Body of pancreas (tissue), 4 donors: ENCODE measurements around the gene PACS1. TPM values are rescaled to one million over a fixed set of nuclear protein-coding genes. Genes with fewer than 3 reads are reported as not detected.
A peak's percentile ranks its signal among the peaks of the same experiment; 100 is the strongest.

Source experiments
- ATAC-seq: fragments of 150-250 bp; one replicate; pipeline ENCODE4 v1.9.1; 2016
- DNase-seq, 4 donors: peaks; one replicate each; pipeline ENCODE4 v3.0.0-alpha.2; 2019
- H3K27ac ChIP-seq, 4 donors: fragments of 200-600 bp; sonication (generic); 1 replicate in 3 of 4; 2 replicates in 1 of 4; pipeline versions ENCODE4 v1.5.1 to v1.6.1; 2016 to 2019; ENCODE audit warnings: mild to moderate bottlenecking in 1 of 4, mixed read lengths in 1 of 4, moderate library complexity in 1 of 4
- H3K27me3 ChIP-seq, 2 donors: fragments of 200-600 bp; sonication (generic); one replicate each; pipeline ENCODE4 v1.6.0; 2016; ENCODE audit warnings: mild to moderate bottlenecking in 1 of 2
- H3K36me3 ChIP-seq, 2 donors: fragments of 200-600 bp; sonication (generic); replicated peaks in 1 of 2; 2 replicates each; pipeline ENCODE4 v1.5.1; 2016; ENCODE audit warnings: low read depth in 2 of 2; ENCODE audit not compliant: insufficient read depth in 1 of 2
- H3K4me1 ChIP-seq: fragments of 200-600 bp; sonication (generic); one replicate; pipeline ENCODE4 v1.6.0; 2016
- H3K4me3 ChIP-seq, 2 donors: fragments of 200-600 bp; sonication (generic); 1 replicate in 1 of 2; 2 replicates in 1 of 2; pipeline ENCODE4 v1.5.1; 2016 to 2019
- H3K9me3 ChIP-seq, 3 donors: fragments of 200-600 bp; sonication (generic); 1 replicate in 2 of 3; 2 replicates in 1 of 3; pipeline ENCODE4 v1.5.1; 2016
- POLR2A ChIP-seq, 3 donors: fragments of 450-650 bp; IDR thresholded peaks; one replicate each; pipeline ENCODE4 v1.6.1; 2016; ENCODE audit warnings: antibody characterized with exemption in 3 of 3, mild to moderate bottlenecking in 2 of 3
- WGBS, 2 donors: methylation state at CpG; one replicate each; pipeline ENCODE4 v1.1.5; 2017; 5-methylcytosine and 5-hydroxymethylcytosine counted together
- intact Hi-C: fragments of 100-400 bp; cut with DNase I; formaldehyde crosslinking; loops from one replicate; pipeline ENCODE4 v1.15.1; 2023
- total RNA-seq, 2 donors: library from RNA; depleted of rRNA; stranded (reverse); fragments of >200 nt; gene quantifications; one replicate each; pipeline ENCODE4 v1.1.0, GENCODE V29; 2016
- TF ChIP-seq, protein P1 (sequence below), 7 experiments: fragments of 450-650 bp in 4 of 7; fragments of 200-600 bp in 3 of 7; sonication (generic) in 3 of 7; IDR thresholded peaks; one replicate each; pipeline ENCODE4 v1.5.1; 2016 to 2019; ENCODE audit warnings: antibody characterized with exemption in 7 of 7

PACS1 gene
- total RNA-seq, 2 donors from 2014 or later, result 17.5 to 19.7 TPM

DNA sequence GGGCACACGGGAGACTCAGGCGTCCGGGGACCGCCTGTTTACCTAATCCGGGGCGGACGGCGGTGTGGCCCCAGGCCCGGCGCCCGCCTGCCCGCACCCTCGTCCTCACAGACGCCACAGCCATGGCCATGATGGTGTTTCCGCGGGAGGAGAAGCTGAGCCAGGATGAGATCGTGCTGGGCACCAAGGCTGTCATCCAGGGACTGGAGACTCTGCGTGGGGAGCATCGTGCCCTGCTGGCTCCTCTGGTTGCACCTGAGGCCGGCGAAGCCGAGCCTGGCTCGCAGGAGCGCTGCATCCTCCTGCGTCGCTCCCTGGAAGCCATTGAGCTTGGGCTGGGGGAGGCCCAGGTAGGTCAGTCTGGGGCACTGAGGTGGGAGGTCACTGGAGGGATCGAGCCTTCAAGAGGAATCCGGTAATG, 188.4 kb downstream of the PACS1 start:
- Histone ChIP-seq H3K27me3 (no peaks in the 10 kb centered on the region), H3K9me3 (no peaks in the 10 kb centered on the region), H3K36me3 (peaks cover 0 to 6% of the 10 kb centered on the region in 2 donors), H3K4me3 (peak overlapping the region; percentile 89 to 100), H3K4me1 (peaks cover 14% of the 10 kb centered on the region), H3K27ac (peak overlapping the region; percentile 13 to 73 (median 71))
- ATAC-seq (peak; percentile 1), DNase-seq (no peak)
- TF ChIP-seq, protein P1, sequence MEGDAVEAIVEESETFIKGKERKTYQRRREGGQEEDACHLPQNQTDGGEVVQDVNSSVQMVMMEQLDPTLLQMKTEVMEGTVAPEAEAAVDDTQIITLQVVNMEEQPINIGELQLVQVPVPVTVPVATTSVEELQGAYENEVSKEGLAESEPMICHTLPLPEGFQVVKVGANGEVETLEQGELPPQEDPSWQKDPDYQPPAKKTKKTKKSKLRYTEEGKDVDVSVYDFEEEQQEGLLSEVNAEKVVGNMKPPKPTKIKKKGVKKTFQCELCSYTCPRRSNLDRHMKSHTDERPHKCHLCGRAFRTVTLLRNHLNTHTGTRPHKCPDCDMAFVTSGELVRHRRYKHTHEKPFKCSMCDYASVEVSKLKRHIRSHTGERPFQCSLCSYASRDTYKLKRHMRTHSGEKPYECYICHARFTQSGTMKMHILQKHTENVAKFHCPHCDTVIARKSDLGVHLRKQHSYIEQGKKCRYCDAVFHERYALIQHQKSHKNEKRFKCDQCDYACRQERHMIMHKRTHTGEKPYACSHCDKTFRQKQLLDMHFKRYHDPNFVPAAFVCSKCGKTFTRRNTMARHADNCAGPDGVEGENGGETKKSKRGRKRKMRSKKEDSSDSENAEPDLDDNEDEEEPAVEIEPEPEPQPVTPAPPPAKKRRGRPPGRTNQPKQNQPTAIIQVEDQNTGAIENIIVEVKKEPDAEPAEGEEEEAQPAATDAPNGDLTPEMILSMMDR (IDR thresholded peaks at IDR 0.05), result peak in 1 of 7 experiments; percentile 19
- no peak for TF ChIP-seq POLR2A (IDR thresholded peaks at IDR 0.05)
- WGBS, 2 donors, result 0 to 3% methylated on average over 1 to 28 of the region's 28 CpGs
- intact Hi-C loops, result no loop called here

DNA sequence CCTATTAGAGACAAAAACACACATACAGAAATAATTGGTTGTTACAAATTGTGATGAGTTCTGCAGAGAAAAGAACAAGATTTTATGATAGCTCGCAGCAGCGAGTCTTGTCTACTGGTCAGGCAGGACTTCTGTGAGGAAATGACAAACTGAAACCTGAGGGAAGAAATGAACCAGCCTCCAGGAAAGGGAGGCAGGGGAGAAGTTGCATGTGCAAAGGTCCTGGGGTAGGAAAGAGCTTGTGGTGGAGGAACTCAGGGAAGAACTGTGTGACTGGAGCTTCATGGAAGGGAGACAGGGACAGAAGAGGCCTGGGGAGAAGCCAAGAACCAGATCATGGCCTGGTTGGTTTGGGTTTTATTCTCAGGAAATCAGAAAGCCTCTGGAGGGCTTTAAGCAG, 189.2 kb downstream of the PACS1 start:
- no peaks in the 10 kb centered on the region for H3K27me3 ChIP-seq
- no peak overlapping the region for H3K27ac ChIP-seq
- no peak overlapping the region for H3K4me3 ChIP-seq
- WGBS, 2 donors, result 96% methylated on average over 2 of the region's 2 CpGs
- TF ChIP-seq POLR2A (IDR thresholded peaks at IDR 0.05), result no peak
- TF ChIP-seq, protein P1 (IDR thresholded peaks at IDR 0.05), result no peak
- peaks cover 0 to 6% of the 10 kb centered on the region in 2 donors for H3K36me3 ChIP-seq
- DNase-seq (no peak), ATAC-seq (no peak)
- intact Hi-C loops, result no loop called here
- H3K4me1 ChIP-seq, result peaks cover 14% of the 10 kb centered on the region
- H3K9me3 ChIP-seq, result no peaks in the 10 kb centered on the region

DNA sequence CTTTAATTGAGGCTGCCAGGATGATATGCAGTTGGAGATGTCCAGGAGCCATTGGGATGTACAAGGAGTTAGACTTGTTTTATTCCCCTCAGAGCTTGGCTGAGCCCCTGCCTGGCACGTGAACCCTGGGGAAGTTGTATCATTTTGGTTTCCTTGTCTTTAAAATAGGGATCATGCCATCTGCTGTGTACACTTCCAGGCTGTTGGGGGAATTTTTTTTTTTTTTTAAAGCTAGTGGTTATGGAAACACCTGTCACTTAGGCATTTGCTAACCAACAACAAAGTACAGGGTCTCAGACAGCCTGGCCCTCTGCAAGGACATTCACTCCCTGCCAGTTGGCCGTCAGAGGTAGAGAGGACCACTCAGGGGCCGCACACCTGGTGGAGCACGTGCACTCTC, 189.9 kb downstream of the PACS1 start:
- DNase-seq (no peak), ATAC-seq (no peak)
- H3K27me3 ChIP-seq, result no peaks in the 10 kb centered on the region
- no peaks in the 10 kb centered on the region for H3K9me3 ChIP-seq
- TF ChIP-seq, protein P1 (IDR thresholded peaks at IDR 0.05), result no peak
- no peak for TF ChIP-seq POLR2A (IDR thresholded peaks at IDR 0.05)
- peaks cover 0 to 7% of the 10 kb centered on the region in 2 donors for H3K36me3 ChIP-seq
- intact Hi-C loops, result loop anchor here (5.0 kb wide), 1 partner anchor 38 kb away; no protein-coding TSS in a partner anchor
- WGBS, 2 donors, result 88 to 95% methylated on average over 4 of the region's 4 CpGs
- H3K27ac ChIP-seq, result no peak overlapping the region
- peaks cover 14% of the 10 kb centered on the region for H3K4me1 ChIP-seq
- H3K4me3 ChIP-seq, result no peak overlapping the region

DNA sequence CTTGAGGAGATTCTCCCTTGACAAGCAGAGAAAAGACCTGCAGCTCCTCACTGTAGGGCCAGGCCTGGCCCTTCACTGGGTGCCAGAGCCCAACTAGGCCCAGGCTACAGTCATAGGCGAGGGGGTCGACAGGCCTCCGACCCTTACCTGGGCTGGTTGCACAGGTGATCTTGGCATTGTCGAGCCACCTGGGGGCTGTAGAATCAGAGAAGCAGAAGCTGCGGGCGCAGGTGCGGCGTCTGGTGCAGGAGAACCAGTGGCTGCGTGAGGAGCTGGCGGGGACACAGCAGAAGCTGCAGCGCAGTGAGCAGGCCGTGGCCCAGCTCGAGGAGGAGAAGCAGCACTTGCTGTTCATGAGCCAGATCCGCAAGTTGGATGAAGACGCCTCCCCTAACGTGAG, 191.5 kb downstream of the PACS1 start:
- intact Hi-C loops, result loop anchor here (5.0 kb wide), 1 partner anchor 39 kb away; no protein-coding TSS in a partner anchor
- H3K4me3 ChIP-seq, result no peak overlapping the region
- no peak overlapping the region for H3K27ac ChIP-seq
- no peaks in the 10 kb centered on the region for H3K9me3 ChIP-seq
- no peaks in the 10 kb centered on the region for H3K27me3 ChIP-seq
- H3K36me3 ChIP-seq, result peaks cover 0 to 7% of the 10 kb centered on the region in 2 donors
- no peak for ATAC-seq
- TF ChIP-seq, protein P1 (IDR thresholded peaks at IDR 0.05), result no peak
- no peak for TF ChIP-seq POLR2A (IDR thresholded peaks at IDR 0.05)
- 94% methylated on average over 13 to 16 of the region's 16 CpGs for WGBS, 2 donors
- no peak for DNase-seq
- peaks cover 14% of the 10 kb centered on the region for H3K4me1 ChIP-seq

DNA sequence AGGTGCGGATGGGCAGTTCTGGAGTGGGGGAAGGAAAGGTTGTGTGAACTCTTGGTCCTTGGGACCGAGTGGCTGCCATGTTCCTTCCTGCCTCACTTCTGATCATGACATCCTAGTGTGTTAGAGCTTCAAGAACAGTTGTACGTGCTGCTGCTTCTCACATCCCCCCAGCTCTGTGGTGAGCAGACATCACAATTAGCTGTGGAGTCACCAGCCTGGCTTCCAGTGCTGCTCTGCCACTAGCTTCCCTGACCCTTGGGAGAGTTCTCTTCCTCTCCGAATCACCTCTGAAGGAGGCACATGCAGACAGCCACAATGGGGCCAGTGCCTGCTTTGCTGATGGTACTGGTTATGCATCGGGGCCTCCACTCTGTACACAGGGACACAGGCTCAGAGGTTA, 192.1 kb downstream of the PACS1 start:
- TF ChIP-seq, protein P1 (IDR thresholded peaks at IDR 0.05), result no peak
- TF ChIP-seq POLR2A (IDR thresholded peaks at IDR 0.05), result no peak
- H3K4me3 ChIP-seq, result no peak overlapping the region
- H3K4me1 ChIP-seq, result peaks cover 14% of the 10 kb centered on the region
- ATAC-seq, result no peak
- no peaks in the 10 kb centered on the region for H3K27me3 ChIP-seq
- no peaks in the 10 kb centered on the region for H3K9me3 ChIP-seq
- WGBS, 2 donors, result 89 to 100% methylated on average over 3 to 5 of the region's 5 CpGs
- no peak for DNase-seq
- peaks cover 0 to 7% of the 10 kb centered on the region in 2 donors for H3K36me3 ChIP-seq
- H3K27ac ChIP-seq, result no peak overlapping the region
- intact Hi-C loops, result loop anchor here (5.0 kb wide), 1 partner anchor 40 kb away; no protein-coding TSS in a partner anchor
